Type B pancreatic cell (in vitro differentiated cells): Measurements from ENCODE around the gene RRM1. TPM values are rescaled to one million over a fixed set of nuclear protein-coding genes. Genes with fewer than 3 reads are reported as not detected.

ENCODE experiments used
- DNase-seq: peaks from one replicate; pipeline ENCODE4 v3.0.0; 2021; ENCODE audit warnings: mixed read lengths; ENCODE audit not compliant: unreplicated experiment; ENCODE audit errors: extremely low spot score
- H3K27ac Mint-ChIP-seq: 2 replicates; pipeline ENCODE4 v1.8.0; 2021; ENCODE audit warnings: mild to moderate bottlenecking, mixed read lengths
- H3K27me3 Mint-ChIP-seq: 2 replicates; pipeline ENCODE4 v1.8.0; 2021; ENCODE audit warnings: mixed read lengths
- H3K36me3 Mint-ChIP-seq: 2 replicates; pipeline ENCODE4 v1.8.0; 2021; ENCODE audit warnings: mixed read lengths
- H3K4me1 Mint-ChIP-seq: one replicate; pipeline ENCODE4 v1.8.0; 2021; ENCODE audit warnings: mixed read lengths; ENCODE audit not compliant: unreplicated experiment
- H3K4me3 Mint-ChIP-seq: 2 replicates; pipeline ENCODE4 v1.8.0; 2021; ENCODE audit warnings: mild to moderate bottlenecking, mixed read lengths
- H3K9me3 Mint-ChIP-seq: 2 replicates; pipeline ENCODE4 v1.8.0; 2021; ENCODE audit warnings: mixed read lengths
- CTCF ChIP-seq: fragments of 200-600 bp; sonication (generic); conservative IDR thresholded peaks from 2 replicates; pipeline ENCODE4 v1.5.0; 2021; ENCODE audit warnings: antibody characterized with exemption, mild to moderate bottlenecking
- total RNA-seq: library from RNA; stranded (reverse); gene quantifications from 2 replicates; pipeline ENCODE4 v1.2.1, GENCODE V29; 2021; ENCODE audit warnings: low replicate concordance

The RRM1 gene
- total RNA-seq, 1 donor from 2014 or later = 101 TPM

GRCh38 chr11:4064278-4064955, 30.2 kb upstream of the RRM1 start:
- H3K4me3 Mint-ChIP-seq = no peak overlapping the region
- H3K36me3 Mint-ChIP-seq = peaks cover 4% of the 10 kb centered on the region
- H3K4me1 Mint-ChIP-seq = no peaks in the 10 kb centered on the region
- no peak overlapping the region for H3K27ac Mint-ChIP-seq
- DNase-seq = no peak
- TF ChIP-seq CTCF = no peak
- H3K27me3 Mint-ChIP-seq = no peaks in the 10 kb centered on the region
- H3K9me3 Mint-ChIP-seq = no peaks in the 10 kb centered on the region

- Mint-ChIP-seq H3K4me3 (no peak overlapping the region), H3K4me1 (no peaks in the 10 kb centered on the region), H3K27me3 (no peaks in the 10 kb centered on the region), H3K27ac (no peak overlapping the region), H3K9me3 (no peaks in the 10 kb centered on the region), H3K36me3 (peaks cover under 1% of the 10 kb centered on the region)
- DNase-seq = no peak
- TF ChIP-seq CTCF = no peak
Observed at GRCh38 chr11:4065086-4065485, 29.5 kb upstream of the RRM1 start.

- no peak for DNase-seq
- no peak for TF ChIP-seq CTCF
- Mint-ChIP-seq H3K27me3 (no peaks in the 10 kb centered on the region), H3K4me1 (no peaks in the 10 kb centered on the region), H3K4me3 (no peak overlapping the region), H3K27ac (no peak overlapping the region), H3K36me3 (peaks cover under 1% of the 10 kb centered on the region), H3K9me3 (no peaks in the 10 kb centered on the region)
Observed at GRCh38 chr11:4065601-4066377, 28.8 kb upstream of the RRM1 start.

- H3K27me3 Mint-ChIP-seq = no peaks in the 10 kb centered on the region
- TF ChIP-seq CTCF = no peak
- H3K4me1 Mint-ChIP-seq = peaks cover 5% of the 10 kb centered on the region
- H3K4me3 Mint-ChIP-seq = no peak overlapping the region
- H3K9me3 Mint-ChIP-seq = no peaks in the 10 kb centered on the region
- H3K36me3 Mint-ChIP-seq = peaks cover 3% of the 10 kb centered on the region
- no peak for DNase-seq
- H3K27ac Mint-ChIP-seq = no peak overlapping the region
Observed at GRCh38 chr11:4066910-4067309, 27.7 kb upstream of the RRM1 start.

GRCh38 chr11:4068962-4069361, 25.6 kb upstream of the RRM1 start:
- H3K4me1 Mint-ChIP-seq = peaks cover 13% of the 10 kb centered on the region
- no peak for TF ChIP-seq CTCF
- H3K27ac Mint-ChIP-seq = no peak overlapping the region
- H3K9me3 Mint-ChIP-seq = no peaks in the 10 kb centered on the region
- no peak overlapping the region for H3K4me3 Mint-ChIP-seq
- peaks cover 3% of the 10 kb centered on the region for H3K36me3 Mint-ChIP-seq
- no peak for DNase-seq
- no peaks in the 10 kb centered on the region for H3K27me3 Mint-ChIP-seq
